Measurements from ENCODE around the gene BRWD1.
A peak's percentile ranks its signal among the peaks of the same experiment; 100 is the strongest.

BRWD1 gene

DNA sequence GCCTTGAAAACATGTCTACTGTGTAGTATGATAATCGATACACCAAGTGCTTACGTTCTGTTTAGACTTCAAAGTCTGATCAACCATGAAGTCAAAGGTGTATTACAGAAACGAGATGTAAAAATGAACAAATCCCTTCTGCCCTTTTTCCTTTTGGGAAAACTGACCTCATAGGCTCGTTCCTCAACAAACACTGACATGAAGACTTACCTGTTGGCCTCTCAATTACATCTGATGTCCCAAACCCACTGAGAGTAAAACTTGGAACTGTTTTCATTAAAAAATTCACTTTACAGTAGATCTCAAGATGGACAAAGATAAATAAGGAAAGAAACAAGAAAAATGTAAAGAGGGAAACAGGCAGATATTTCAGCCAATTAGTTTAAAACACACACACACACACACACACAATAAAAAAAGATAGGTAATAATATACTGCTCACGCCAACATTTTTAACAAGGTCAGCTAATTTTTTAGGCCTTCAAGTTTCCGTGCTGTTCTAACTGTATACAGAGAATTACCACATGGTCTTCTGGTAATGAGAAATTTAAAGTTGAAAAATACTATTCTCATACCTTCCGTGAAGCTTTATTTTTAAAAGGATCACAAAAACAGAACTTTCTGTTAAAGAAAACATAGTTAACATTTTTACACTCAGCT lies 33.4 kb upstream of the BRWD1 start:
- H2AFZ ChIP-seq (ENCODE audit: low read depth, low read length), result no peak overlapping the region
- H3K4me2 ChIP-seq (ENCODE audit: insufficient read depth, low read length), result peak overlapping the region; percentile 81
- peaks cover 44% of the 10 kb centered on the region for H3K4me1 ChIP-seq (ENCODE audit: insufficient read depth, low read length)
- peak overlapping the region; percentile 88 to 97; a peak in 3 of 4 replicates for H3K4me3 ChIP-seq (ENCODE audit: low read depth in 1 of 2, low read length in 2 of 2)
- no peak for ATAC-seq (ENCODE audit: insufficient read depth, low read depth)
- H3K27me3 ChIP-seq (ENCODE audit: insufficient read depth, low read length, poor library complexity), result no peaks in the 10 kb centered on the region
- peak overlapping the region; percentile 96 for H3K9ac ChIP-seq (ENCODE audit: low read depth, low read length)
- H3K9me3 ChIP-seq (ENCODE audit: insufficient read depth, low read length, severe bottlenecking), result no peaks in the 10 kb centered on the region
- H3K79me2 ChIP-seq (ENCODE audit: insufficient read depth, low read length), result peaks cover 64% of the 10 kb centered on the region
- DNase-seq, result no peak
- H3K36me3 ChIP-seq (ENCODE audit: insufficient read depth, low read length), result peaks cover 57% of the 10 kb centered on the region
- no peak overlapping the region; the same call in 1 of the 2 replicates for H3K27ac ChIP-seq (ENCODE audit: low read length)
- peaks cover 41% of the 10 kb centered on the region for H4K20me1 ChIP-seq (ENCODE audit: insufficient read depth, low read length)
- TF ChIP-seq, protein P1, sequence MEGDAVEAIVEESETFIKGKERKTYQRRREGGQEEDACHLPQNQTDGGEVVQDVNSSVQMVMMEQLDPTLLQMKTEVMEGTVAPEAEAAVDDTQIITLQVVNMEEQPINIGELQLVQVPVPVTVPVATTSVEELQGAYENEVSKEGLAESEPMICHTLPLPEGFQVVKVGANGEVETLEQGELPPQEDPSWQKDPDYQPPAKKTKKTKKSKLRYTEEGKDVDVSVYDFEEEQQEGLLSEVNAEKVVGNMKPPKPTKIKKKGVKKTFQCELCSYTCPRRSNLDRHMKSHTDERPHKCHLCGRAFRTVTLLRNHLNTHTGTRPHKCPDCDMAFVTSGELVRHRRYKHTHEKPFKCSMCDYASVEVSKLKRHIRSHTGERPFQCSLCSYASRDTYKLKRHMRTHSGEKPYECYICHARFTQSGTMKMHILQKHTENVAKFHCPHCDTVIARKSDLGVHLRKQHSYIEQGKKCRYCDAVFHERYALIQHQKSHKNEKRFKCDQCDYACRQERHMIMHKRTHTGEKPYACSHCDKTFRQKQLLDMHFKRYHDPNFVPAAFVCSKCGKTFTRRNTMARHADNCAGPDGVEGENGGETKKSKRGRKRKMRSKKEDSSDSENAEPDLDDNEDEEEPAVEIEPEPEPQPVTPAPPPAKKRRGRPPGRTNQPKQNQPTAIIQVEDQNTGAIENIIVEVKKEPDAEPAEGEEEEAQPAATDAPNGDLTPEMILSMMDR (IDR thresholded peaks at IDR 0.05; ENCODE audit: borderline replicate concordance, extremely low read depth, low read length, poor library complexity, severe bottlenecking), result no peak
- TF ChIP-seq EZH2 (IDR thresholded peaks at IDR 0.05; ENCODE audit: borderline replicate concordance, low read depth, low read length, severe bottlenecking), result no peak

DNA sequence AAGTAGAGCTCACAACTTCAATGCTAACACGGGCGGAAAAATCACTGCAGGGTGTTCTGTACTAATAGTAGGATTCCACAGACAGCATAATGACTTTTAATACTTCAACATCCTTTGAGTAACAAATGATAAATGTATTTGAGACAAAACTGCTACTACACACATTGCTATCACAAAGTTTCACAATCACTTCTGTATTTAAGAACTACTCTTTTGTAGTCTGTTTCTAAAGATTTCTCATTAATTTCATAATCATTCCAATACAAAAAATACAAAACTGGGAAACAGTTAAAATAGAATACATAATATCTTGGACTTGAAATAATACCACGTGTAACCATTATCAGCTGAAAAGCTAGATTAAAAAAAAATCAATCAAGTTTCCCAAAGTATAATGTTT lies 32.8 kb upstream of the BRWD1 start:
- DNase-seq, result no peak
- H3K79me2 ChIP-seq (ENCODE audit: insufficient read depth, low read length), result peaks cover 64% of the 10 kb centered on the region
- peak overlapping the region; percentile 96 for H3K9ac ChIP-seq (ENCODE audit: low read depth, low read length)
- no peak for TF ChIP-seq EZH2 (IDR thresholded peaks at IDR 0.05; ENCODE audit: borderline replicate concordance, low read depth, low read length, severe bottlenecking)
- TF ChIP-seq, protein P1 (IDR thresholded peaks at IDR 0.05; ENCODE audit: borderline replicate concordance, extremely low read depth, low read length, poor library complexity, severe bottlenecking), result no peak
- ATAC-seq (ENCODE audit: insufficient read depth, low read depth), result no peak
- no peak overlapping the region for H2AFZ ChIP-seq (ENCODE audit: low read depth, low read length)
- no peak overlapping the region for H3K27ac ChIP-seq (ENCODE audit: low read length)
- H3K4me2 ChIP-seq (ENCODE audit: insufficient read depth, low read length), result peak overlapping the region; percentile 81
- peaks cover 44% of the 10 kb centered on the region for H3K4me1 ChIP-seq (ENCODE audit: insufficient read depth, low read length)
- H3K36me3 ChIP-seq (ENCODE audit: insufficient read depth, low read length), result peaks cover 63% of the 10 kb centered on the region
- H3K9me3 ChIP-seq (ENCODE audit: insufficient read depth, low read length, severe bottlenecking), result no peaks in the 10 kb centered on the region
- peak overlapping the region in 1 of 2 experiments; percentile 97; a peak in 2 of 4 replicates for H3K4me3 ChIP-seq (ENCODE audit: low read depth in 1 of 2, low read length in 2 of 2)
- H3K27me3 ChIP-seq (ENCODE audit: insufficient read depth, low read length, poor library complexity), result no peaks in the 10 kb centered on the region
- H4K20me1 ChIP-seq (ENCODE audit: insufficient read depth, low read length), result peaks cover 41% of the 10 kb centered on the region

DNA sequence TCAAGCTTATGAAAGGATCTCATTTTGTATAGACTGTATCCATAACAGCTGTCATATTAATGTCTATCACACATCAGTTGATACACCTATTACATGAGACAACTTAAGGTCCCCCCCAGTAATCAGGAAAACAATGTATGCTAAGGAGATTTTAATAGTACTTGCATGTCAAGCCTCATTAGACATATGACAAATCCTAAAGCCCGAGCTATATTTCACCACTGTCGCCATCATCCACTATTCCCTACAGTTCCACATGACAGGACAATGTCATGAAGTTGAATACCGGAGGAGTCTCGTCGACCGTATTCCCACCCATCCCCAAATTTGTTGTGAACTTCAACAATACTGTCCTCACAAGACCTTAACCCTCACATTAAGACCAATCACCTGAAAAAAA lies 32.0 kb upstream of the BRWD1 start:
- Histone ChIP-seq H3K4me1 (ENCODE audit: insufficient read depth, low read length) (peaks cover 38% of the 10 kb centered on the region), H3K9me3 (ENCODE audit: insufficient read depth, low read length, severe bottlenecking) (no peaks in the 10 kb centered on the region), H3K27me3 (ENCODE audit: insufficient read depth, low read length, poor library complexity) (no peaks in the 10 kb centered on the region), H3K4me3 (ENCODE audit: low read depth in 1 of 2, low read length in 2 of 2) (peak overlapping the region in 1 of 2 experiments; percentile 97; a peak in 1 of 4 replicates), H3K79me2 (ENCODE audit: insufficient read depth, low read length) (peaks cover 59% of the 10 kb centered on the region), H3K9ac (ENCODE audit: low read depth, low read length) (peak overlapping the region; percentile 96; the same call in 1 of the 2 replicates), H3K4me2 (ENCODE audit: insufficient read depth, low read length) (peak overlapping the region; percentile 81), H4K20me1 (ENCODE audit: insufficient read depth, low read length) (peaks cover 45% of the 10 kb centered on the region), H3K36me3 (ENCODE audit: insufficient read depth, low read length) (peaks cover 64% of the 10 kb centered on the region), H3K27ac (ENCODE audit: low read length) (no peak overlapping the region), H2AFZ (ENCODE audit: low read depth, low read length) (no peak overlapping the region)
- TF ChIP-seq EZH2 (IDR thresholded peaks at IDR 0.05; ENCODE audit: borderline replicate concordance, low read depth, low read length, severe bottlenecking), result no peak
- TF ChIP-seq, protein P1 (IDR thresholded peaks at IDR 0.05; ENCODE audit: borderline replicate concordance, extremely low read depth, low read length, poor library complexity, severe bottlenecking), result no peak
- DNase-seq (no peak), ATAC-seq (ENCODE audit: insufficient read depth, low read depth) (no peak)
